Sigmoid colon (tissue), 7 donors: ENCODE data around the gene DDO. TPM values are rescaled to one million over a fixed set of nuclear protein-coding genes. Genes with fewer than 3 reads are reported as not detected.

Experiments used
- DNase-seq: peaks from one replicate; pipeline ENCODE4 v3.0.0-alpha.2; 2019
- H3K27ac ChIP-seq, 4 donors: fragments of 200-600 bp; sonication (generic); one replicate each; pipeline ENCODE4 v1.5.1; 2016 to 2019; ENCODE audit warnings: mild to moderate bottlenecking in 1 of 4
- H3K27me3 ChIP-seq, 3 donors: fragments of 200-600 bp; sonication (generic); one replicate each; pipeline ENCODE4 v1.5.1; 2019; ENCODE audit warnings: mild to moderate bottlenecking in 1 of 3
- H3K36me3 ChIP-seq, 4 donors: fragments of 200-600 bp; sonication (generic); one replicate each; pipeline ENCODE4 v1.5.1; 2016 to 2019
- H3K4me1 ChIP-seq, 4 donors: fragments of 200-600 bp; sonication (generic); one replicate each; pipeline ENCODE4 v1.5.1; 2017 to 2019
- H3K4me3 ChIP-seq, 4 donors: fragments of 200-600 bp; sonication (generic); one replicate each; pipeline ENCODE4 v1.5.1; 2017 to 2019; ENCODE audit warnings: mild to moderate bottlenecking in 2 of 4, moderate library complexity in 1 of 4
- H3K9me3 ChIP-seq, 4 donors: fragments of 200-600 bp in 3 of 4; sonication (generic) in 3 of 4; one replicate each; pipeline versions ENCODE4 v1.5.1 to v1.6.1; 2013 to 2019
- EP300 ChIP-seq, 4 donors: sonication (generic); formaldehyde crosslinking; IDR thresholded peaks; one replicate each; pipeline ENCODE4 v1.6.1; 2017; ENCODE audit warnings: antibody characterized with exemption in 4 of 4
- POLR2A ChIP-seq, 2 donors: fragments of 450-650 bp; IDR thresholded peaks; one replicate each; pipeline ENCODE4 v1.6.1; 2016; ENCODE audit warnings: antibody characterized with exemption in 2 of 2, mild to moderate bottlenecking in 2 of 2, moderate library complexity in 2 of 2
- POLR2AphosphoS5 ChIP-seq, 4 donors: sonication (generic); formaldehyde crosslinking; IDR thresholded peaks; one replicate each; pipeline ENCODE4 v1.6.1; 2017; ENCODE audit warnings: antibody characterized with exemption in 4 of 4
- WGBS, 2 donors: extraction: QIAGEN DNeasy Blood & Tissue Kit; methylation state at CpG; one replicate each; pipeline ENCODE4 v1.1.7; 2013; 5-methylcytosine and 5-hydroxymethylcytosine counted together
- intact Hi-C: fragments of 100-400 bp; cut with DNase I; formaldehyde crosslinking; loops from one replicate; pipeline ENCODE4 v1.15.1; 2023
- polyA plus RNA-seq, 3 donors: library from polyadenylated mRNA; stranded (reverse); fragments of 200-250 nt; gene quantifications; one replicate each; pipeline ENCODE4 v1.2.3, GENCODE V29; 2013
- total RNA-seq, 4 donors: library from RNA; depleted of rRNA; stranded (reverse); fragments of >200 nt; gene quantifications; one replicate each; pipeline ENCODE4 v1.1.0, GENCODE V29; 2016
- TF ChIP-seq, protein P1 (sequence below), 4 experiments: fragments of 450-650 bp in 3 of 4; fragments of 200-600 bp in 1 of 4; IDR thresholded peaks; one replicate each; pipeline ENCODE4 v1.5.1; 2016 to 2019; ENCODE audit warnings: antibody characterized with exemption in 4 of 4, mild to moderate bottlenecking in 3 of 4, moderate library complexity in 2 of 4
- donor health status: healthy with polysubstance abuse.
- donor health status: Bipolar disorder and iron deficiency.
- donor health status: healthy.

DDO gene
- total and polyA plus RNA-seq, 7 donors = 0.96 to 3.6 (median 2.2) TPM

- peaks cover 0 to 3% (median 0%) of the 10 kb centered on the region in 4 donors for H3K36me3 ChIP-seq
- WGBS, 2 donors = 88 to 93% methylated on average over 8 of the region's 8 CpGs
- H3K27ac ChIP-seq = no peak overlapping the region
- H3K27me3 ChIP-seq = no peaks in the 10 kb centered on the region
- no peaks in the 10 kb centered on the region for H3K9me3 ChIP-seq
- no peak overlapping the region for H3K4me3 ChIP-seq
- peaks cover 0 to 19% (median 17%) of the 10 kb centered on the region in 4 donors for H3K4me1 ChIP-seq
- intact Hi-C loops = no loop called here
- no peak for DNase-seq
- TF ChIP-seq EP300 (IDR thresholded peaks at IDR 0.05) = no peak
- no peak for TF ChIP-seq POLR2A (IDR thresholded peaks at IDR 0.05)
- no peak for TF ChIP-seq POLR2AphosphoS5 (IDR thresholded peaks at IDR 0.05)
- TF ChIP-seq, protein P1, sequence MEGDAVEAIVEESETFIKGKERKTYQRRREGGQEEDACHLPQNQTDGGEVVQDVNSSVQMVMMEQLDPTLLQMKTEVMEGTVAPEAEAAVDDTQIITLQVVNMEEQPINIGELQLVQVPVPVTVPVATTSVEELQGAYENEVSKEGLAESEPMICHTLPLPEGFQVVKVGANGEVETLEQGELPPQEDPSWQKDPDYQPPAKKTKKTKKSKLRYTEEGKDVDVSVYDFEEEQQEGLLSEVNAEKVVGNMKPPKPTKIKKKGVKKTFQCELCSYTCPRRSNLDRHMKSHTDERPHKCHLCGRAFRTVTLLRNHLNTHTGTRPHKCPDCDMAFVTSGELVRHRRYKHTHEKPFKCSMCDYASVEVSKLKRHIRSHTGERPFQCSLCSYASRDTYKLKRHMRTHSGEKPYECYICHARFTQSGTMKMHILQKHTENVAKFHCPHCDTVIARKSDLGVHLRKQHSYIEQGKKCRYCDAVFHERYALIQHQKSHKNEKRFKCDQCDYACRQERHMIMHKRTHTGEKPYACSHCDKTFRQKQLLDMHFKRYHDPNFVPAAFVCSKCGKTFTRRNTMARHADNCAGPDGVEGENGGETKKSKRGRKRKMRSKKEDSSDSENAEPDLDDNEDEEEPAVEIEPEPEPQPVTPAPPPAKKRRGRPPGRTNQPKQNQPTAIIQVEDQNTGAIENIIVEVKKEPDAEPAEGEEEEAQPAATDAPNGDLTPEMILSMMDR (IDR thresholded peaks at IDR 0.05) = no peak
Measured at GRCh38 chr6:110412360-110412759, 3.0 kb downstream of the DDO start.

DNA sequence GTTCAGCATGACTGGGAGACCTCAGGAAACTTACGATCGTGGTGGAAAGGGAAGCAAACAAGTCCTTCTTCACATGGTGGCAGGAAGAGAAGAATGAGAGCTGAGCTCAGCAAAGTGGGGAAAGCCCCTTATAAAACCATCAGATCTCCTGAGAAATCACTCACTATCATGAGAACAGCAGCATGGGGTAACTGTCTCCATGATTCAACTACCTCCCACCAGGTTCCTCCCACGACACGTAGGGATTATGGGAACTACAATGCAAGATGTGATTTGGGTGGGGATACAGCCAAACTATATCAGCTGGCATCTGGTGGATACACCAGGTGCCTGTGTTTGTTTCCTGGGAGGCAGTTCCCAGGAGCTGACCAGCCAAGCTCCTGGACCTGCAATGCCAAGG lies 4.9 kb downstream of the DDO start:
- TF ChIP-seq, protein P1 (IDR thresholded peaks at IDR 0.05) = no peak
- TF ChIP-seq EP300 (IDR thresholded peaks at IDR 0.05) = no peak
- no peak for TF ChIP-seq POLR2A (IDR thresholded peaks at IDR 0.05)
- no peak for TF ChIP-seq POLR2AphosphoS5 (IDR thresholded peaks at IDR 0.05)
- intact Hi-C loops = no loop called here
- H3K27ac ChIP-seq = no peak overlapping the region
- WGBS, 2 donors = 57 to 71% methylated on average over 4 of the region's 4 CpGs
- peaks cover 0 to 9% (median 9%) of the 10 kb centered on the region in 4 donors for H3K4me1 ChIP-seq
- DNase-seq = no peak
- H3K4me3 ChIP-seq = no peak overlapping the region
- H3K9me3 ChIP-seq = no peaks in the 10 kb centered on the region
- no peaks in the 10 kb centered on the region for H3K27me3 ChIP-seq
- peaks cover 0 to 3% (median 0%) of the 10 kb centered on the region in 4 donors for H3K36me3 ChIP-seq

DNA sequence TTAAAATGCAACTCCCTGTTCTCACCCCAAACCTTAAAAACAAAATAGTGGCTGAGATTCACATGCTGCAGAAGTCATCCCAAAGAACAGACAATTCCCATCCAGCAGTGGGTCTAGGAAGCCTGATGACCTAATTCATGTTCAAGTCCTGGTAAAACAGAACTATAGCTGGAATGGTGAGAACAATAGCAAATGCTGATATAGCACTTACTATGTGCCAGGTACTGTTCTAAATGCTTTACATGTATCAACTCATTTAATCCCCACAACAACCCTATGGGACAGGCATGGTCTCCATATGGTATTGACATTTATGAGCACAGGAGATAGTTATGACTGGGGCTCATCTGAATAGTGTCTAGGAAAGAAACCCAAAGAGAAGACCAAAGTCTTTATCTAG lies 5.6 kb downstream of the DDO start:
- no peak overlapping the region for H3K4me3 ChIP-seq
- peaks cover 0 to 3% (median 0%) of the 10 kb centered on the region in 4 donors for H3K36me3 ChIP-seq
- DNase-seq = no peak
- peaks cover 0 to 4% (median 3%) of the 10 kb centered on the region in 4 donors for H3K4me1 ChIP-seq
- no peak for TF ChIP-seq POLR2A (IDR thresholded peaks at IDR 0.05)
- no peak for TF ChIP-seq POLR2AphosphoS5 (IDR thresholded peaks at IDR 0.05)
- TF ChIP-seq, protein P1 (IDR thresholded peaks at IDR 0.05) = no peak
- no peak for TF ChIP-seq EP300 (IDR thresholded peaks at IDR 0.05)
- no peaks in the 10 kb centered on the region for H3K9me3 ChIP-seq
- H3K27me3 ChIP-seq = no peaks in the 10 kb centered on the region
- intact Hi-C loops = no loop called here
- H3K27ac ChIP-seq = no peak overlapping the region

DNA sequence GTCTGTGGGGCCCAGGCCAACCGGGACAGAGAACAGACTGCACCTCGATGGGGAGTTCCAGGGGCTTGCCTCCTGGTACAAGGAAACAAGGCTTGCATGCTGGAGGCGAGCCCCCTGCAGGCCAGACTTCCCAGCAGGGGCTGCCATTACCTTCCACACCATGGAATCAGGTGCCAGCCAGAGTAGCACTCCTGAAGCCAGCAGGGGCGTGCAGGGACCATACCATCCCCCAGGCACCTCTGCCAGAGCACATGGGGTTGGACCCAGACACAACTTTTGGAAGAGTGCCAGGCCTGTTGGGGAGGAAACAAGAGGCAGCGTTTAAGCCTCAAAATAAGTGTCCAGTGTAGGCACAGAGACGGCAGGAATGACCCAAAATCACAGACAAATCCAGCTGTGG lies 6.5 kb downstream of the DDO start:
- Histone ChIP-seq H3K27ac (no peak overlapping the region), H3K4me3 (no peak overlapping the region), H3K27me3 (no peaks in the 10 kb centered on the region), H3K36me3 (peaks cover 0 to 3% (median 0%) of the 10 kb centered on the region in 4 donors), H3K9me3 (no peaks in the 10 kb centered on the region), H3K4me1 (no peaks in the 10 kb centered on the region)
- 75 to 76% methylated on average over 6 of the region's 6 CpGs for WGBS, 2 donors
- TF ChIP-seq POLR2A (IDR thresholded peaks at IDR 0.05) (no peak), POLR2AphosphoS5 (IDR thresholded peaks at IDR 0.05) (no peak), EP300 (IDR thresholded peaks at IDR 0.05) (no peak)
- TF ChIP-seq, protein P1 (IDR thresholded peaks at IDR 0.05) = no peak
- no peak for DNase-seq
- intact Hi-C loops = no loop called here

- H3K27me3 ChIP-seq = no peaks in the 10 kb centered on the region
Measured at GRCh38 chr6:110404607-110405006, 10.8 kb downstream of the DDO start.

More at GRCh38 chr6:110404607-110405006, 10.8 kb downstream of the DDO start:
- H3K27ac ChIP-seq = no peak overlapping the region
- peaks cover 0 to 3% (median 0%) of the 10 kb centered on the region in 4 donors for H3K36me3 ChIP-seq
- H3K4me3 ChIP-seq = no peak overlapping the region
- peaks cover 0 to 5% (median 2%) of the 10 kb centered on the region in 4 donors for H3K4me1 ChIP-seq
- TF ChIP-seq EP300 (IDR thresholded peaks at IDR 0.05) (no peak), POLR2A (IDR thresholded peaks at IDR 0.05) (no peak), POLR2AphosphoS5 (IDR thresholded peaks at IDR 0.05) (no peak)
- TF ChIP-seq, protein P1 (IDR thresholded peaks at IDR 0.05) = no peak
- H3K9me3 ChIP-seq = no peaks in the 10 kb centered on the region
- WGBS, 2 donors = 19 to 55% methylated on average over 8 of the region's 8 CpGs
- intact Hi-C loops = no loop called here
- no peak for DNase-seq
